GM23338 (cell line): ENCODE data around the gene BRSK1. TPM values are rescaled to one million over a fixed set of nuclear protein-coding genes. Genes with fewer than 3 reads are reported as not detected.

Experiments used
- ATAC-seq: fragments of 200-7000 bp; cut with Tn5 transposase; 3 replicates; pipeline ENCODE4 v1.9.1; 2020
- DNase-seq: peaks from one replicate; pipeline ENCODE4 v3.0.0-alpha.2; 2015; ENCODE audit warnings: low spot score
- H2AFZ ChIP-seq: fragments of 200-600 bp; sonication (generic); 2 replicates; pipeline ENCODE4 v1.8.0; 2016; ENCODE audit warnings: antibody characterized with exemption, mild to moderate bottlenecking, moderate library complexity
- H3F3A ChIP-seq: fragments of 200-600 bp; sonication (generic); replicated peaks from 2 replicates; pipeline ENCODE4 v1.8.0; 2017; ENCODE audit warnings: antibody characterized with exemption, mixed run types, low read depth
- H3K27ac ChIP-seq: fragments of 200-600 bp; sonication (generic); 2 replicates; pipeline ENCODE4 v1.6.1; 2016; ENCODE audit warnings: low read depth
- H3K27me3 ChIP-seq: fragments of 200-600 bp; sonication (generic); 2 replicates; pipeline ENCODE4 v1.8.0; 2016; ENCODE audit warnings: mild to moderate bottlenecking, mixed run types, moderate library complexity; ENCODE audit not compliant: insufficient read depth
- H3K36me3 ChIP-seq: fragments of 200-600 bp; sonication (generic); 2 replicates; pipeline ENCODE4 v1.8.0; 2016; ENCODE audit warnings: mild to moderate bottlenecking; ENCODE audit not compliant: insufficient read depth
- H3K4me1 ChIP-seq: fragments of 200-600 bp; sonication (generic); 2 replicates; pipeline ENCODE4 v1.8.0; 2016; ENCODE audit warnings: mild to moderate bottlenecking, moderate library complexity; ENCODE audit not compliant: insufficient read depth
- H3K4me2 ChIP-seq: fragments of 200-600 bp; sonication (generic); 2 replicates; pipeline ENCODE4 v1.7.1; 2017; ENCODE audit warnings: mixed run types
- H3K4me3 ChIP-seq: fragments of 200-600 bp; sonication (generic); 2 replicates; pipeline ENCODE4 v1.6.1; 2016; ENCODE audit warnings: mixed run types
- H3K79me2 ChIP-seq: fragments of 200-600 bp; sonication (generic); replicated peaks from 2 replicates; pipeline ENCODE4 v1.8.0; 2017; ENCODE audit warnings: mild to moderate bottlenecking; ENCODE audit not compliant: insufficient read depth
- H3K9me2 ChIP-seq: fragments of 200-600 bp; sonication (generic); 2 replicates; pipeline ENCODE4 v1.8.0; 2017; ENCODE audit not compliant: insufficient read depth
- H4K20me1 ChIP-seq: fragments of 200-600 bp; sonication (generic); replicated peaks from 2 replicates; pipeline ENCODE4 v1.8.0; 2017; ENCODE audit warnings: mild to moderate bottlenecking; ENCODE audit not compliant: insufficient read depth
- H3K27ac Mint-ChIP-seq: 2 replicates; pipeline ENCODE4 v1.8.0; 2020; ENCODE audit warnings: inconsistent platforms, mild to moderate bottlenecking, moderate library complexity, mixed read lengths
- H3K27me3 Mint-ChIP-seq: 3 replicates; pipeline ENCODE4 v1.8.0; 2022; ENCODE audit warnings: low read depth, mild to moderate bottlenecking, moderate library complexity, mixed read lengths, inconsistent platforms; ENCODE audit not compliant: insufficient read depth, poor library complexity
- H3K36me3 Mint-ChIP-seq: 3 replicates; pipeline ENCODE4 v1.8.0; 2021; ENCODE audit warnings: low read depth, mild to moderate bottlenecking, inconsistent platforms, moderate library complexity, mixed read lengths
- H3K4me1 Mint-ChIP-seq: 3 replicates; pipeline ENCODE4 v1.8.0; 2020; ENCODE audit warnings: mild to moderate bottlenecking, inconsistent platforms, mixed read lengths
- H3K4me3 Mint-ChIP-seq: 3 replicates; pipeline ENCODE4 v1.8.0; 2021; ENCODE audit warnings: moderate library complexity, mild to moderate bottlenecking, inconsistent platforms, mixed read lengths
- H3K9me3 Mint-ChIP-seq: 3 replicates; pipeline ENCODE4 v1.8.0; 2020; ENCODE audit warnings: moderate library complexity, mild to moderate bottlenecking, inconsistent platforms, mixed read lengths
- CREB1 ChIP-seq: fragments of 250-450 bp; sonication (Bioruptor Pico); IDR thresholded peaks from 2 replicates; pipeline ENCODE4 v1.5.0; 2020; ENCODE audit warnings: low read depth, mild to moderate bottlenecking, moderate library complexity
- CTCF ChIP-seq, 2 experiments: fragments of 200-600 bp in 1 of 2; sonication (generic) in 1 of 2; conservative IDR thresholded peaks; 2 replicates each; pipeline versions ENCODE4 v1.5.1 to v1.6.1; 2016 to 2017; ENCODE audit warnings: antibody characterized with exemption in 2 of 2, low read depth in 2 of 2, mild to moderate bottlenecking in 2 of 2, moderate library complexity in 1 of 2
- EZH2 ChIP-seq: fragments of 200-600 bp; sonication (generic); IDR thresholded peaks from one replicate; pipeline ENCODE4 v1.8.0; 2017; ENCODE audit warnings: antibody characterized with exemption, mild to moderate bottlenecking, low read depth; ENCODE audit not compliant: unreplicated experiment
- EZH2phosphoT487 ChIP-seq: fragments of 200-600 bp; sonication (generic); IDR thresholded peaks from one replicate; pipeline ENCODE4 v1.8.1; 2018; ENCODE audit warnings: antibody characterized with exemption; ENCODE audit not compliant: unreplicated experiment
- JUNB ChIP-seq: IDR thresholded peaks from one replicate; pipeline ENCODE4 v1.6.1; 2016; ENCODE audit warnings: antibody characterized with exemption; ENCODE audit not compliant: unreplicated experiment
- NANOG ChIP-seq: IDR thresholded peaks from 2 replicates; pipeline ENCODE4 v1.6.1; 2016; ENCODE audit warnings: antibody characterized with exemption, borderline replicate concordance
- POLR2AphosphoS5 ChIP-seq: IDR thresholded peaks from 2 replicates; pipeline ENCODE4 v1.6.1; 2016; ENCODE audit warnings: antibody characterized with exemption, low read depth
- REST ChIP-seq: IDR thresholded peaks from one replicate; pipeline ENCODE4 v1.6.1; 2018; ENCODE audit warnings: antibody characterized with exemption; ENCODE audit not compliant: unreplicated experiment
- STAT1 ChIP-seq: IDR thresholded peaks from one replicate; pipeline ENCODE4 v1.6.1; 2016; ENCODE audit warnings: antibody characterized with exemption; ENCODE audit not compliant: unreplicated experiment
- ZNF114 ChIP-seq: fragments of 250-450 bp; sonication (Bioruptor Pico); IDR thresholded peaks from 2 replicates; pipeline ENCODE4 v1.5.0; 2020; ENCODE audit warnings: mild to moderate bottlenecking, moderate library complexity
- ZNF331 ChIP-seq: fragments of 250-450 bp; sonication (Bioruptor Pico); IDR thresholded peaks from 2 replicates; pipeline ENCODE4 v1.5.0; 2020; ENCODE audit warnings: low read depth, mild to moderate bottlenecking, moderate library complexity
- ZNF462 ChIP-seq: fragments of 250-450 bp; sonication (Bioruptor Pico); IDR thresholded peaks from 2 replicates; pipeline ENCODE4 v1.5.0; 2020; ENCODE audit warnings: mild to moderate bottlenecking, moderate library complexity
- polyA plus RNA-seq: library from polyadenylated mRNA; unstranded; fragments of >200 nt; fragmentation: Nextera tagmentation; extraction: Ambion mirVana; gene quantifications from 2 replicates; pipeline ENCODE4 v1.2.1, GENCODE V29; 2016
- total RNA-seq: library from RNA; depleted of rRNA; stranded (reverse); fragments of >200 nt; shearing (Covaris generic); gene quantifications from 2 replicates; pipeline ENCODE4 v1.2.3, GENCODE V29; 2014
- TF ChIP-seq, protein P1 (sequence below): IDR thresholded peaks from 2 replicates; pipeline ENCODE4 v1.6.1; 2016; ENCODE audit warnings: antibody characterized with exemption

Gene BRSK1
- total and polyA plus RNA-seq, 2 experiments from 2014 or later = 2.3 to 17.2 TPM

GRCh38 chr19:55339105-55339888 is 55.5 kb downstream of the BRSK1 start, which contains the start of gene KMT5C:
Gene KMT5C, plus strand, starts transcription at chr19:55339876. Its CDS starts 2,061 bp downstream, at chr19:55341937.
- H3K4me2 ChIP-seq = peak within 1 kb of the TSS; percentile 96
- peak; percentile 81 for ATAC-seq
- H3K36me3 Mint-ChIP-seq = peaks cover 24% of the 10 kb centered on the region
- H3K4me3 Mint-ChIP-seq = peak within 1 kb of the TSS; percentile 90
- peak within 1 kb of the TSS; percentile 99 for H3K27ac Mint-ChIP-seq
- peak; percentile 100 for DNase-seq
- H3K4me1 Mint-ChIP-seq = peaks cover 12% of the 10 kb centered on the region; the same call in 2 of the 3 replicates
- H2AFZ ChIP-seq = peak within 1 kb of the TSS; percentile 70; the same call in 1 of the 2 replicates
- no peak for TF ChIP-seq ZNF114
- TF ChIP-seq EZH2phosphoT487 = no peak
- peak; percentile 68 for TF ChIP-seq POLR2AphosphoS5
- TF ChIP-seq REST = no peak
- TF ChIP-seq ZNF462 (CRISPR knock-in tag) = no peak
- no peak for TF ChIP-seq NANOG
- TF ChIP-seq EZH2 = no peak
- no peak for TF ChIP-seq JUNB
- TF ChIP-seq CTCF (conservative IDR thresholded peaks at IDR 0.05; ENCODE audit: low read depth in 2 of 2) = no peak
- TF ChIP-seq CREB1 (CRISPR knock-in tag) = peak; percentile 94
- TF ChIP-seq, protein P1, sequence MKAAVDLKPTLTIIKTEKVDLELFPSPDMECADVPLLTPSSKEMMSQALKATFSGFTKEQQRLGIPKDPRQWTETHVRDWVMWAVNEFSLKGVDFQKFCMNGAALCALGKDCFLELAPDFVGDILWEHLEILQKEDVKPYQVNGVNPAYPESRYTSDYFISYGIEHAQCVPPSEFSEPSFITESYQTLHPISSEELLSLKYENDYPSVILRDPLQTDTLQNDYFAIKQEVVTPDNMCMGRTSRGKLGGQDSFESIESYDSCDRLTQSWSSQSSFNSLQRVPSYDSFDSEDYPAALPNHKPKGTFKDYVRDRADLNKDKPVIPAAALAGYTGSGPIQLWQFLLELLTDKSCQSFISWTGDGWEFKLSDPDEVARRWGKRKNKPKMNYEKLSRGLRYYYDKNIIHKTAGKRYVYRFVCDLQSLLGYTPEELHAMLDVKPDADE = no peak
- no peak for TF ChIP-seq ZNF331 (CRISPR knock-in tag)
- TF ChIP-seq STAT1 = no peak
- H3K79me2 ChIP-seq = no peaks in the 10 kb centered on the region
- H3K27ac ChIP-seq = peak within 1 kb of the TSS; percentile 98
- no peaks in the 10 kb centered on the region; the same call in 1 of the 2 replicates for H3F3A ChIP-seq
- H3K9me2 ChIP-seq = no peaks in the 10 kb centered on the region; the same call in 1 of the 2 replicates
- H3K27me3 Mint-ChIP-seq = peaks cover 10% of the 10 kb centered on the region
- H3K4me1 ChIP-seq = peaks cover 12% of the 10 kb centered on the region; the same call in 1 of the 2 replicates
- H4K20me1 ChIP-seq = 0 out of 2 replicates have a peak, but pooled peaks cover 3% of the 10 kb centered on the region
- no peaks in the 10 kb centered on the region for H3K27me3 ChIP-seq
- H3K4me3 ChIP-seq = peak within 1 kb of the TSS; percentile 84
- no peaks in the 10 kb centered on the region; the same call in 1 of the 2 replicates for H3K36me3 ChIP-seq
- peaks cover 2% of the 10 kb centered on the region; the same call in 1 of the 3 replicates for H3K9me3 Mint-ChIP-seq
